HEK293 (cell line): ENCODE results near the gene PRAF2.

Source experiments
- EGR2 ChIP-seq: fragments of 450-650 bp; formaldehyde crosslinking; IDR thresholded peaks from 2 replicates; pipeline ENCODE4 v1.5.1; 2016; ENCODE audit warnings: low read depth, missing biosample characterization, missing genetic modification characterization
- TCF7L2 ChIP-seq: IDR thresholded peaks from 2 replicates; pipeline ENCODE4 v1.6.1; 2011; ENCODE audit warnings: low read depth, mild to moderate bottlenecking, inconsistent platforms, low read length, moderate library complexity, borderline replicate concordance
- ZNF112 ChIP-seq: fragments of 450-650 bp; formaldehyde crosslinking; IDR thresholded peaks from 2 replicates; pipeline ENCODE4 v1.5.0; 2017; ENCODE audit warnings: missing biosample characterization, missing genetic modification characterization
- ZNF549 ChIP-seq: fragments of 450-650 bp; IDR thresholded peaks from 2 replicates; pipeline ENCODE4 v1.5.1; 2018; ENCODE audit warnings: missing biosample characterization, missing genetic modification characterization, mild to moderate bottlenecking, inconsistent platforms, moderate library complexity
- TF ChIP-seq, protein P1 (sequence below): fragments of 450-650 bp; formaldehyde crosslinking; IDR thresholded peaks from 2 replicates; pipeline ENCODE4 v1.5.1; 2016; ENCODE audit warnings: missing biosample characterization, missing genetic modification characterization
- TF ChIP-seq, protein P2 (sequence below): fragments of 450-650 bp; formaldehyde crosslinking; IDR thresholded peaks from 2 replicates; pipeline ENCODE4 v1.5.1; 2016; ENCODE audit warnings: missing biosample characterization, missing genetic modification characterization, borderline replicate concordance

DNA sequence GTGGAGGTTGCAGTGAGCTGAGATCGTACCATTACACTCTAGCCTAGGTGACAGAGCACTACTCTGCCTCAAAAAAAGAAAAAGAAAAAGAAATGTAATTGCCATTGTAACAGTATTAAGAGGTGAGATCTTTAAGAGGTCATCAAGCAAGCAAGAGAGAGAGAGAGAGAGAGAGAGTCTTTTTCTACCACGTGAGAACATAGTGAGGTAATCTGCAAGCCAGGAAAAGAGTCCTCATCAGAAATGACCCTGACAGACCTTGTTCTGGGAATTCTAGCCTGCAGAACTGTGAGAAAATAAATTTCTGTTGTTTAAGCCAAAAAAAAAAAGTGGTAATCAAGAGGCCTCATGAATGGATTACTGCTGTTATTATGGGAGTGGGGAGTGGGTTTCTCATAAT is 34.8 kb upstream of the PRAF2 start:
- TF ChIP-seq ZNF549 (tag by site-specific recombination) = no peak
- no peak for TF ChIP-seq EGR2 (tag by site-specific recombination)
- TF ChIP-seq, protein P1, sequence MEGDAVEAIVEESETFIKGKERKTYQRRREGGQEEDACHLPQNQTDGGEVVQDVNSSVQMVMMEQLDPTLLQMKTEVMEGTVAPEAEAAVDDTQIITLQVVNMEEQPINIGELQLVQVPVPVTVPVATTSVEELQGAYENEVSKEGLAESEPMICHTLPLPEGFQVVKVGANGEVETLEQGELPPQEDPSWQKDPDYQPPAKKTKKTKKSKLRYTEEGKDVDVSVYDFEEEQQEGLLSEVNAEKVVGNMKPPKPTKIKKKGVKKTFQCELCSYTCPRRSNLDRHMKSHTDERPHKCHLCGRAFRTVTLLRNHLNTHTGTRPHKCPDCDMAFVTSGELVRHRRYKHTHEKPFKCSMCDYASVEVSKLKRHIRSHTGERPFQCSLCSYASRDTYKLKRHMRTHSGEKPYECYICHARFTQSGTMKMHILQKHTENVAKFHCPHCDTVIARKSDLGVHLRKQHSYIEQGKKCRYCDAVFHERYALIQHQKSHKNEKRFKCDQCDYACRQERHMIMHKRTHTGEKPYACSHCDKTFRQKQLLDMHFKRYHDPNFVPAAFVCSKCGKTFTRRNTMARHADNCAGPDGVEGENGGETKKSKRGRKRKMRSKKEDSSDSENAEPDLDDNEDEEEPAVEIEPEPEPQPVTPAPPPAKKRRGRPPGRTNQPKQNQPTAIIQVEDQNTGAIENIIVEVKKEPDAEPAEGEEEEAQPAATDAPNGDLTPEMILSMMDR (tag by site-specific recombination) = no peak
- TF ChIP-seq, protein P2, sequence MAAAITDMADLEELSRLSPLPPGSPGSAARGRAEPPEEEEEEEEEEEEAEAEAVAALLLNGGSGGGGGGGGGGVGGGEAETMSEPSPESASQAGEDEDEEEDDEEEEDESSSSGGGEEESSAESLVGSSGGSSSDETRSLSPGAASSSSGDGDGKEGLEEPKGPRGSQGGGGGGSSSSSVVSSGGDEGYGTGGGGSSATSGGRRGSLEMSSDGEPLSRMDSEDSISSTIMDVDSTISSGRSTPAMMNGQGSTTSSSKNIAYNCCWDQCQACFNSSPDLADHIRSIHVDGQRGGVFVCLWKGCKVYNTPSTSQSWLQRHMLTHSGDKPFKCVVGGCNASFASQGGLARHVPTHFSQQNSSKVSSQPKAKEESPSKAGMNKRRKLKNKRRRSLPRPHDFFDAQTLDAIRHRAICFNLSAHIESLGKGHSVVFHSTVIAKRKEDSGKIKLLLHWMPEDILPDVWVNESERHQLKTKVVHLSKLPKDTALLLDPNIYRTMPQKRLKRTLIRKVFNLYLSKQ (tag by site-specific recombination) = no peak
- no peak for TF ChIP-seq TCF7L2
- TF ChIP-seq ZNF112 (tag by site-specific recombination) = no peak
